HG03060 (cell line): ENCODE measurements around the gene UST.
"Not testable (repeated sequence)": the region's sequence is repeated elsewhere in the genome, so short reads cannot be mapped to it uniquely, and the experiment has no call there.

Source experiments
- ATAC-seq: cut with Tn5 transposase; IDR thresholded peaks from one replicate; pipeline ENCODE4 v1.9.1; 2021; ENCODE audit warnings: low read depth, moderate number of reproducible peaks; ENCODE audit not compliant: unreplicated experiment

UST gene

DNA sequence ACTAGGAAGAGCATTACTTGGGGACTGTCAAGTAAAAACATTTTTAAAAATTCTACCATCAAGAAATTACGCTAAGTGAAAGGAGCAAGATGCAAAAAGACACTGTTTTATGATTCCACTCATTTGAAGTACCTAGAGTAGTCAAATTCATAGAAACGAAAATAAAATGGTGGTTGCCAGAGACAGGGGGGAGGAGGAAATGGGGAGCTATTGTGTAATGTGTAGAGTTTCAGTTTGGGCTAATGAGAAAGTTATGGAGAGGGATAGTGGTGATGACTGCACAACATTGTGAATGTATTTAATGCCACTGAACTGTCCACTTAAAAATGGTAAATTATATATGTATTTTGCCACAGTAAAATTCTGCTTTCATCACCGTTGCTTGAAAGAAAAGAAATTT, 83.8 kb downstream of the UST start:
- ATAC-seq: no peak

DNA sequence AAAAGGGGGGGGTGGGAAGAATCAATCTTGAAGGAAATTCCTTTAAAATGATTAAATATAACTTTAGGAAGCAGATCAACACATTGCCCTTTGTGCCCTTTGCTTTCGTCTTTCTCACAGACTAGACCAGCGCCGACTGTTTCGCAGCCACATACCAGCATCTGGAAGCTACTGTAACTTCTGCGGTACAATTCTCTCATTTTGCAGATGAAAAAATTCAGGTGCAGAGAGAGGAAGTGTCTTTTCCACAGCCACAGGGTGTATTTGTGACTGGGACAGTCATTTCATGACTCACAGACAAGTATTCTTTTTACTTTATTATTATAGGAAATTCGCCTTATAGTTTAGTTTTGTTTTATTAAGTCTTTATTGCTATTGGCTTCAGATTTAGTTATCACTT, 84.2 kb downstream of the UST start:
- no peak for ATAC-seq

DNA sequence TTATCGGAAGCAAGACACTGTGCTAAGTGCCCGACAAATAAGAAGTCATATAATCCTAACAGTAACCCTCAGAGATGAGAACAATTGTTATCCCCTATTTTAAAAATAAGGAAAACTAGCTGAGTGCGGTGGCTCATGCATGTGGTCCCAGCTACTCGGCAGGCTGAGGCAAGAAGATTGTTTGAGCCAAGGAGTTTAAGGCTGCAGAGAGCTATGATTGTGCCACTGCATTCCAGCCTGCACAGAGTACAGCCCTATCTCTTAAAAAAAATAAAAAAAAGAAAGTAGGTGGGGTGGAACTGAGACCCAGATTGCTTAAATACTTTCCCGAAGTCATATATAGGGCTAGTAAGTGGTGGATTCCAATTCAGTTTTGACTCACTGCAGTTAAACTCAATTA, 84.7 kb downstream of the UST start:
- ATAC-seq: no peak

DNA sequence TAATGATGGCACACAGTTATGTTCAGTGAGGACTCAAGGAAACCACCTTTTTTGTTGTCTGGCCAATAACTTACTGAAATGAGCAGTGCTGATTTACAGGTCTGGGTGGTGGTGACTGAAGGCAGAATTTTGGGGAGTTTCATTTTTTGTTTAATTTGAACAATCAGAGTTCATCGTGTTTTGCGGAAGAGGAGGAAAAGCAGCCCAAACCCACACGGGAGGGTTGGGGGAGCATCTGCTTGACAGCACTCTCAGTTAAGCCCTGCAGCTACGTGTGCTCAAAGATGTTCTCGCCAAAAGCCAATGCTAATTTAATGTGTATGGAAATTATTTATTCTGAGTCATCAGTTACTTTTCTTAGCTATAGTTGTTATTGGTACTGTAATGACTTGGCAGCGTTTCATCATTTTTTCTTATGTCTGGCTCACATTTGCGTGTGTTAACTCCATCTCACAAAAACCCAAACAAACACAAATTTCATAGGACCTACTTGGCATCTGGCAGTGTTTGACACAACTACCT, 89.2 kb downstream of the UST start:
- ATAC-seq: no peak

DNA sequence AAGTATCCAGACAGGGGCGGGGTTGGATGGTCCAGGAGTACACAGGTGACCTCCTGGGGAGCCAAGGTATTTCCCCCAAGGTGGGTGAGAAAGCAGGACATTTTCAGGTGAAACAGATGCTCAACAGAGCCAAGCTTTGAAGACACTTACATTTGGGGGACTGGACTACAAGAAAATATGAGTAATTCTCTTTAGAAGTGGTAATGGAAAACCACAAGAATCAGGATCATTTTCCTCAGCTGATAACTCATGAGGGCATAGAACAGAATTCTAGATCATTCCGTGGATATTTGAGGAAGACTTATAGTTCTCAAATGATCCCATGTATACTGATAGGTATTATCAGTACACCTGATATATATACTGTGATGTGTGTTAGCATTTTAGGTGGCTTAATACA, 89.9 kb downstream of the UST start:
- ATAC-seq: no peak

DNA sequence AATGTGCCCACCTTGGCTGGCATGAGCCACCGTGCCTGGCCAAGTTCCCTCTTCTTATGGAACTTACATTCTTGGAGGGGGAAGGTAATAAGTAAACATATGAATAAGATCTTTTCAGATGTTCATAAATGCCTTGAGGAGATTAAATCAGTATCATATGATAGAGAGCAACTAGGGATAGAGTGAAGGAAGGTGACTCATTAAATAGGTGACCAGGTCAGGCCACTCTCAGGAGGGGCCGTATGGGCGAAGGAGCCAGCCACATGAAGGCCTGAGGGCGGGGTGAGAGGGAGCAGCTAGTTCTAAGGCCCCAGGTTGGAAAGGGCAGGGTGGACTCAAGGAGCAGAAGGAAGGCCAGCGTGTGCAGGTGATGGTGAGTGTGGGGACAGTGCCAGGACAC, 91.1 kb downstream of the UST start:
- ATAC-seq: no peak

DNA sequence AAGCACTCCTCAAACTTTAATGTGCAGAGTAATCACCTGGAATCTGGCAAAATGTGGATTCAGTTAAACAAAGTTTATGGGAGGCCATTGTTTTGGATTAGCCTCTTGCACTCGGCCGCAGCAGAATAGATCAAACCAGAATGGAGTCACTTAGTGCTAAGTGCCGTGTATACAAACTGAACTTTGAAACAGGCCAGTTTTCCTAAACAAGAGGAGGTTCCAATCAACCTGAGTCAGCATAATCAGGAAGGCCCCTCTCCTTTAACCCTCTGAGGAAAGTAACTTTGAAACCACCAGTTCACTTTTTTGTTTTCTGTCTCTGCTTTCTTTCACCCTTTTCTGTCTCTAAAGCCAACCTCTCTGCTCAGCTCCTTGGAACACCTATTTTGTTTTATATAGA, 92.2 kb downstream of the UST start:
- no peak for ATAC-seq

DNA sequence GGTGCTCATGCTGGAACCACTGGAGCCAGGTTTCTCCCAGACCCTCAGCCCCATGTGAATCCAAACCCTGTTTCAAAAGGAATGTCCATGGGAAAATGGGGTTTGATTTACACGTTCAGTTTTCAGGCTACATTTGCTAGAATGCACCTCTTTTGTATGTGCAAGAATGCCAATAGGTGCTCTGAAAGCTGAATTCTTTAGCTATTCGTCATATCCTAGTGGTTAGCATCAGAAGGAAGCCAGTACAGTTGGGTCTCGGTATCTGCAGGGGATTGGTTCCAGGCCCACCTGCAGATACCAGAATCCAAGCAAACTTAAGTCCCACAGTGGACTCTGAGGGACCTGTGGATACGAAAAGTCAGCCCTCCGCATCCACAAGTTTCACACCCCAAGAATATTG, 93.4 kb downstream of the UST start:
- no peak for ATAC-seq

DNA sequence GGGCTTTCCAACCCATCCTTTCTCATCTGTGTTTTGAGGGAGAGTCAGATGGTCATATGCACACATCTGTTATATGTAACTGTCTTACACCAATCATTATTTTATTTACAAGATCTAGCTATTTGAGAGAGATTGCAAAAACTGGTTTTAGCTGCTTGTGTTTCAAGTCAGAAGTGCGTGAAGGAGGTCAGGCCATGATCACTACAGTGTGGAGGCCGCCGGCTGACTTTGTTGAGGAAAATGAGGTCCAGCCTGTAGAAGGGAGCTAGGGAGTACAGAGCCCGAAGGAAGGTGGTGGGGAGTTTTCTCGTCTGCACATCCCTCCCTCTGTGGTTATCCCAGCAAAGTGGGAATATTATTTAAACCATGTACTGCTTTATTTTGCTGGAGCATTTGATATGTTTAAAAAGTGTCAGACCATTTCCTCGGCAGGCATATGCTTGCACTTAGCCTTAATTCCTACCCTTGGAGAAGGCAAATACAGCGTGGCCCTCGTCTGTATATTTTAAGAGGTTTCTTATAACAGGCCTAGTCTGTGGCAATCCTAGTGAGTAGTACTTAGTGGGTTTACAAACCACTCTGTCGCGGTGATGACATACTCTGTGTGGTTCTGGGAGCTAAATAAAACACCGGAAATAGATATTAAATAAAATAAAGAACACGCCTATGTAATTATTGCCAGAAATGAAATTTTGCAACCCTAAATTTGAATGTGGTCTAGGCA, 95.6 kb downstream of the UST start:
- no peak for ATAC-seq

DNA sequence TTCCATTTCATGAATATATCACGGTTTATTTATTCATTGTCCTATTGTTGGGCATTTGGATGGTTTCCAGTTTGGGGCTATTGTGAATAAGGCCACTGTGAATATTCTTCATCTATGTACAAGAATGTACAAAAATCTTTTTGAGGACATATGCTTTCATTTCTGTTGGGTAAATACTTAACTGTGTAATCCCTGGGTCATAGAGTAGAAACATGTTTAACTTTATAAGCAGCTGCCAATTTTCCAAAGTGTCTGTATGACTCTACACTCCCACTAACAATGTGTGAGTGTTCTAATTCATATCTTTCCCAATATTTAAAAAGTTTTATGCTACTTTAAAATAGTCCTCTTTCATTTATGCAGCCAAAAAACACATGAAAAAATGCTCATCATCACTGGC, 98.6 kb downstream of the UST start:
- no peak for ATAC-seq

DNA sequence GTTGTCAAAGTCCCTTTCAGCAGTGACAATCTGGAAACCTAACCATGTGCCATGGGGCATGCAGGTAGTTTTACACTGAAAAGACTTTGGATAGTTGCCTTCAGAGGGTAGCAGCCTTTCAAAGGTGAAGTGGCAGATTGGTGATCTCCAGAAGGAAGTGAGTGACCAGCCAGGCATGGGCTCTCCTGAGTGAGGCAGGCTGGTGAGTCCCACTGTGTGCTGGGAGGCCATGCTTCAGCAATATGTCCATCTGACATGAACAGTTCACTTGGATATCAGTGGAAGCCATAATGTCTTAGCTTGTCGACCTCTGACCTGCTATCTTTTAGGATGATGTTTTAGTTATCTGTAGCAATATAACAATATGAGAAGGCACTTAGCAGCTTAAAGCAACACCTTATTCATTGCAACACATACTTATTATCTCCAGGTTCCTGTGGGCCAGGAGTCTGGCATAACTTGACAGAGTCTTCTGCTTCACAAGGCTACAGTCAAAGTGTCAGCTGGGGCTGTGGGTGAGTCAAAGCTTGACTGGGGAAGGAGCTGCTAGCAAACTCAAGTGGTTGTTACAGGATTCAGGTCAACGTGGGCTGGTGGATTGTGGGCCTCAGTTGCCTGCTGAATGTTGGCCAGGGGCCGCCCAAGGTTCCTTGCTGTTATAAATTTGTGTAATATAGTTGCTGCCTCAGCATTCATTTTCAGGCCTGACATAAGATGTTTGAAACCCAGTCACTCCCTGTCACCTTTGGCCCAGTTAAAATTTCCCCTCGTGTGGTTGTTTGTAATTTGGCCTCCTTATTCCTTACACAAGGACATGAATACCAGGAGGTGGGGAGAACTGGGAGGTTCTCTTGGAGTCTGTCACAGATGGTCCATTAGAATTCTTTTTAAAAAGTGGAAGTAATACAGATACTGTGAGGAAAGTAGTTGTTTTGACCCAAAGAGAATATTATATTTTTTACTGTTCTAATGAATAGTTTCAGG, 100.2 kb downstream of the UST start:
- ATAC-seq: no peak

DNA sequence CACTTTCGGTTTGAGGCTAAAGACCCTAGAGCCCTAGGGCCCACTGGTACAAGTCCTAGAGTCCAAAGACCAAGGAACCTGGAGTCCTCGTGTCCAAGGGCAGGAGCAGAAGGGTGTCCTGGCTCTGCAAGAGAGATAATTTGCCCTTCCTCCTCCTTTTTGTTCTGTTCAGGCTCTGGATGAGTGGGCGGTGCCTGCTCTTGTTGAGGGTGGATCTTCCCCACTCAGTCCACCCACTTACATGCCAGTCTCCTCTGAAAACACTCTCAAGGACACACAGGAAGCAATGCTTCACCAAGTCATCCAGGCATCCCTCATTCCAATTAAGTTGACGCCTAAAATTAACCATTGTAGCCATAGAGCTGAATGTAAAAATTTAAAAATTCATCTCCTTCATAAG, 102.1 kb downstream of the UST start:
- ATAC-seq: no peak

DNA sequence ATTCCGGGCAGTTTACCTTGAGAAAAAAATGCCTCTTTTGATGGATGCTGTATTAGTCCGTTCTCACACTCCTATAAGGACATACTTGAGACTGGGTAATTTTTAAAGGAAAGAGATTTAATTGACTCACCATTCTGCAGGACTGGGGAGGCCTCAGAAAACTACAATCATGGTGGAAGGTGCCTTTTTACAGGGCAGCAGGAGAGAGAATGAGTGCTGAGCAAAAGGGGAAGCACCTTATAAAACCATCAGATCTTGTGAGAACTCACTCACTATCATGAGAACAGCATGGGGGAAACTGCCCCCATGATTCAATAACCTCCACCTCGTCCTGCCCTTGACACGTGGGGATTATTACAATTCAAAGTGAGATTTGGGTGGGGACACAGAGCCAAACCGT, 102.6 kb downstream of the UST start:
- not testable (repeated sequence) for ATAC-seq

DNA sequence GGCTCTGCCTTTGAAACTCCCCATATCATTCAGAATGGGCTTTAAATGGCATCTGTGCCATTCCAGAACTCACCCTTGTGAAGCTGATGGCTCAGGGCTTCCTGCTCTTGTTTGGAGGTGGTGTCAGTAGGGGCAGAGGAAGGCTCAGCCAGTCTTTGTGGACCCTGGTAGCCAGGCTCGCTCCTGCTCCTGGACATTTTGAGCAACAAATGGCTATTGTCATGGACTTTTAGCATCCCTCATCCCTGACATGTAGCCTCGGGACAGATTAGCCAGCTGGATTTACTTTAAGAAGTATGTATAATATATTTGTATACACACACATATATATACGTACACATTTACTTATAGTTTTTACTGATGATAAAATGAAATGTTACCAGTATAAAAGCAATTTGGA, 104.1 kb downstream of the UST start:
- no peak for ATAC-seq

DNA sequence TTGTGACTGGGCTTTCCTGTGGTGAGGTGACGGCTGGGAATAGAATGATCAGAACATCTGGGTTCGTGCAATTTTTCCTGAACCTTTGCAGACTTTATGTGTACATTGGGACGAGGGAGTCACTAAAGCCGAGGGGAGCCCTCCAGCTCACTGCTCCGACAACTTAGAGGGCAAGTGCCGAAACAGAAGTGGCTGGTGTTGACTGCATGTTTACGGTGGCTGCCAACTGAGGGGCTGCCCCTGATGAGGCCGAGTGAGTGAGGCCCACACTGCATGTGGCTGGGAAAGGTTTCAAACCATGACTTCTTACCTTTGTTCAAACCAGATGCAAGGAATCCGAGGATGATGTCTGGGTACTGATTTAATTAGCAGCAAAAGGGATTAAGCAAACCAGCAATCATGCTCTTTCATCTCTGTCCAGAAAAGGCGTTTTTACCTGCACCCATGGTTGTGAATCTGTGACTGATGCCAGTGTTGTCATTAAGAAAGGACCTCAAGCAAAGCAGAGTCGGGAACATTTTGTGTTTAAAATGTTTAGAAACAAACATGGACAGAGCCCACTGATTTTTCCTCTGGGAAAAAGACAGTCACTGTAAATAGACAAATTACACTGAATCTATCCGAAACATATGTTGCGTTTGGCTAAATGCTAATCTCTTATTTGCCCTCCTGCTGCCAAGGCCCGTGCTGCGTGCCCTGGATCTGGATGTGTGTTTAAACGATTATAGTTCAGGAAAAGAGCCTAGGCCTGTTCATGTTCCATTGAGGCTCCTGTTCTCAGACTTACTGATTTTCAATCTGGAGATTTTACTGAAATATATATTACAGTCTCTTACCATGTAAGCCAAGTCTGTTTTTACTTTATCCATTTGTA, 105.1 kb downstream of the UST start:
- no peak for ATAC-seq

DNA sequence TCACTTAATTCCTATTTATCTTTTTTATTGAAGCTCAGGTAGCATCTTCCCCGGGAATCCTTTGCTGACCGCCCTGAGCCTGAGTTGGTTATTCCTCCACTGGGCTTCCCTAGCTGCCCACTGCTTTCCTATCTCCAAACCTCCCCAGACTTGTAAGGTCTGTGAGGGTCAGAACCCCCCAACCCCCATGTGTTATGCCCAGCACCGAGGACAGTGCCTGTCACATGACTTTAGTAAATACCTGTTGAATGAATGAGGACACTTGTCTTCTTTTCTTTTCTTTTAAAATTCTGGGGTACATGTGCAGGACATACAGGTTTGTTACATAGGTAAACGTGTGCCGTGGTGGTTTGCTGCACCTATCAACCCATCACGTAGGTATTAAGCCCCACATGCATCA, 105.9 kb downstream of the UST start:
- no peak for ATAC-seq

DNA sequence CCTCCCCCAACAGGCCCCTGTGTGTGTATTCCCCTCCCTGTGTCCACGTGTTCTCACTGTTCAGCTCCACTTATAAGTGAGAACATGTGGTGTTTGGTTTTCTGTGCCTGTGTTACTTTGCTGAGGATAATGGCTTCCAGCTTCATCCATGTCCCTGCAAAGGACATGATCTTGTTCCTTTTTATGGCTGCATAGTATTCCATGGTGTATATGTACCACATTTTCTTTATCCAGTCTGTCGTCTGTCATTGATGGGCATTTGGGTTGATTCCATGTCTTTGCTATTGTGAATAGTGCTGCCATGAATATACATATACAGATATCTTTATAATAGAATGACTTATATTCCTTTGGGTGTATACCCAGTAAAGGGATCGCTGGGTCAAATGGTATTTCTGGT, 106.3 kb downstream of the UST start:
- not testable (repeated sequence) for ATAC-seq

DNA sequence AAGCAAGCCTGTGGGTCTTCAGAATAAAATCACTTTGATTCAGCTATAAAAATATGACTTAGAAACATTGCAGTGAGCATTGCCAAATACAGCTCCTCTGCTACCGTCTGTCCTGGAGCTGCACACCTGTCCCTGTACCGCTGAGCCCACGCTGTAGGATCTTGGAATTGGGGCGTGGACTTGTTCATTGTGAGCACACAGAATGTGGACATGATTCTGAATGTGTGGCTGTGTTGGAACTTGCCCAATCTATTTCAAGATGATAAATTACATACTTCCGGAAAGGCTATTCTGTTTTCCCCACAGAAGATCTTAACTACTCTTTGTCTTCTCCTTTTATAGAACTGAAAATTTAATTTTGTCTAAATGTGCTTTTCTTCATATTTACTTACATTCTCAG, 107.3 kb downstream of the UST start:
- no peak for ATAC-seq

DNA sequence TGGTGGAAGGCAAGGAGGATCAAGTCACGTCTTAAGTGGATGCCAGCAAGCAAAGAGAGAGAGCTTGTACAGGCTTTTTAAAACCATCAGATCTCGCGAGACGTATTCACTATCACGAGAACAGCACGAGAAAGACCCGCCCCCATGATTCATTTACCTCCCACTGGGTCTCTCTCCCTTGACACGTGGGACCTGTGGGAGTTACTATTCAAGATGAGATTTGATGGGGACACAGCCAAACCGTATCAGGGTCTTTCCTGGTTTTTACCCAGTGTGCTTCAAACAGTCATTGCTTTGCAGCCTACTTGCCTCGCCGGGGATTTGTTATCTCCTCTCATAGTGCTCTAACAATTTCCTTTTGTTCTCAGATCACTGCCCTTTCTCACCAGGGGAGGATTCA, 108.2 kb downstream of the UST start:
- no peak for ATAC-seq

DNA sequence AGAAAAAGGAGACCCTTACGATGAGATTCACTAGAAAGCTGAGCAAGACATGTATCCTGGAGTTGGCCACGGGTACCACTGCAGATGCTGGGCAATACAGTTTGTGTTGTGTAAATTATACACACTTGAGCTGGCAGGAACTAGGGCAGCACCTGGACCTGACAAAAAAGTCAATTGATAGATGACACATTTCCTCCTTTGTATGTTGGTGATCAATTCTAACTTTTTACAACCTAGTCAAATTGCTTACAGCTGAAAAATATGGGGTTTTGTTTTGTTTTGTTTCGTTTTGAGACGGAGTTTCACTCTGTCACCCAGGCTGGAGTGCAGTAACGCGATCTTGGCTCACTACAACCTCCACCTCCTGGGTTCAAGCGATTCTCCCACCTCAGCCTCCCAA, 108.9 kb downstream of the UST start:
- ATAC-seq: no peak
